ENCODE measurements around the gene CST5.

DNA sequence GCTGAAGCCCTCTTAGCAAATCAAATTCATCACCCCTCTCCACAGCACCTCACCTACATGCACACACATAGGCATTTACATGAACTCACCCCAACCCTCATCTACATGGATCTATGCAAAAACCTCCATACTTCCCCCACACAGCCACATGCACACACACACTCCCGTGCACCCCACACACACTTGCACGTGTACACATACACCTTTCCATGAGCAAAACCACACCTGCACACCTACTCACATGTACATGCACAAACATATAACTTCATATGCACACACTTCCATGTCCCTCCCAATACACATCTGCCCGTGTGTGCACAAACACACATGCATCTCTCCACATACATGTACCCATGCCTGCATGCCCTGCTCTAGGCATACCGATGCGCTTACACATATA, 23.3 kb downstream of the CST5 start:
- TF ChIP-seq, protein P1, sequence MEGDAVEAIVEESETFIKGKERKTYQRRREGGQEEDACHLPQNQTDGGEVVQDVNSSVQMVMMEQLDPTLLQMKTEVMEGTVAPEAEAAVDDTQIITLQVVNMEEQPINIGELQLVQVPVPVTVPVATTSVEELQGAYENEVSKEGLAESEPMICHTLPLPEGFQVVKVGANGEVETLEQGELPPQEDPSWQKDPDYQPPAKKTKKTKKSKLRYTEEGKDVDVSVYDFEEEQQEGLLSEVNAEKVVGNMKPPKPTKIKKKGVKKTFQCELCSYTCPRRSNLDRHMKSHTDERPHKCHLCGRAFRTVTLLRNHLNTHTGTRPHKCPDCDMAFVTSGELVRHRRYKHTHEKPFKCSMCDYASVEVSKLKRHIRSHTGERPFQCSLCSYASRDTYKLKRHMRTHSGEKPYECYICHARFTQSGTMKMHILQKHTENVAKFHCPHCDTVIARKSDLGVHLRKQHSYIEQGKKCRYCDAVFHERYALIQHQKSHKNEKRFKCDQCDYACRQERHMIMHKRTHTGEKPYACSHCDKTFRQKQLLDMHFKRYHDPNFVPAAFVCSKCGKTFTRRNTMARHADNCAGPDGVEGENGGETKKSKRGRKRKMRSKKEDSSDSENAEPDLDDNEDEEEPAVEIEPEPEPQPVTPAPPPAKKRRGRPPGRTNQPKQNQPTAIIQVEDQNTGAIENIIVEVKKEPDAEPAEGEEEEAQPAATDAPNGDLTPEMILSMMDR (IDR thresholded peaks at IDR 0.05), result no peak
- TF ChIP-seq POLR2A (IDR thresholded peaks at IDR 0.05), result no peak

Data from right lobe of liver (tissue), 4 donors.